Measurements from ENCODE around the gene TECPR2. TPM values are rescaled to one million over a fixed set of nuclear protein-coding genes. Genes with fewer than 3 reads are reported as not detected.

The TECPR2 gene
- total RNA-seq, 2 experiments from 2014 or later = 4.7 to 5.0 TPM

- Mint-ChIP-seq H3K27ac (peak overlapping the region; percentile 34), H3K27me3 (no peaks in the 10 kb centered on the region), H3K4me1 (ENCODE audit: low read depth) (peaks cover 9% of the 10 kb centered on the region), H3K36me3 (ENCODE audit: low read depth) (peaks cover 41% of the 10 kb centered on the region), H3K4me3 (no peak overlapping the region), H3K9me3 (no peaks in the 10 kb centered on the region)
- intact Hi-C loops (cut with micrococcal nuclease) = no loop called here
- CTCF ChIA-PET = no interaction called here
- POLR2A ChIA-PET = no interaction called here
- DNase-seq (peak; percentile 11), ATAC-seq (no peak)
- no peak for TF ChIP-seq CTCF (IDR thresholded peaks at IDR 0.05)
Observed at GRCh38 chr14:102353126-102353619, 9.6 kb upstream of the TECPR2 start.

GRCh38 chr14:102356280-102356679 lies 6.5 kb upstream of the TECPR2 start:
- no peak overlapping the region for H3K4me3 Mint-ChIP-seq
- TF ChIP-seq CTCF (IDR thresholded peaks at IDR 0.05) = no peak
- H3K36me3 Mint-ChIP-seq (ENCODE audit: low read depth) = peaks cover 35% of the 10 kb centered on the region
- no peaks in the 10 kb centered on the region for H3K27me3 Mint-ChIP-seq
- peaks cover 22% of the 10 kb centered on the region for H3K4me1 Mint-ChIP-seq (ENCODE audit: low read depth)
- ChIA-PET CTCF (interaction anchor here (1.2 kb wide), 1 partner anchor 35 kb away, joined by 3 read pairs; no protein-coding TSS in a partner anchor), POLR2A (no interaction called here)
- intact Hi-C loops (cut with micrococcal nuclease) = no loop called here
- no peak overlapping the region for H3K27ac Mint-ChIP-seq
- no peak for ATAC-seq
- H3K9me3 Mint-ChIP-seq = no peaks in the 10 kb centered on the region
- no peak for DNase-seq

- ChIA-PET POLR2A (interaction anchor here (1.2 kb wide), 1 partner anchor 11 kb away, joined by 4 read pairs; no protein-coding TSS in a partner anchor), CTCF (interaction anchor here (1.1 kb wide), 1 partner anchor 235 kb away, joined by 3 read pairs; no protein-coding TSS in a partner anchor)
- ATAC-seq (no peak), DNase-seq (no peak)
- Mint-ChIP-seq H3K4me3 (no peak overlapping the region), H3K27ac (no peak overlapping the region), H3K9me3 (no peaks in the 10 kb centered on the region), H3K27me3 (no peaks in the 10 kb centered on the region), H3K36me3 (ENCODE audit: low read depth) (peaks cover 26% of the 10 kb centered on the region), H3K4me1 (ENCODE audit: low read depth) (peaks cover 25% of the 10 kb centered on the region)
- intact Hi-C loops (cut with micrococcal nuclease) = no loop called here
- TF ChIP-seq CTCF (IDR thresholded peaks at IDR 0.05) = no peak
Observed at GRCh38 chr14:102359341-102359740, 3.4 kb upstream of the TECPR2 start.

GRCh38 chr14:102360388-102360787 lies 2.4 kb upstream of the TECPR2 start:
- no peaks in the 10 kb centered on the region for H3K9me3 Mint-ChIP-seq
- no peak overlapping the region for H3K27ac Mint-ChIP-seq
- ATAC-seq (no peak), DNase-seq (no peak)
- no peak for TF ChIP-seq CTCF (IDR thresholded peaks at IDR 0.05)
- ChIA-PET POLR2A (interaction anchor here (0.6 to 1.2 kb wide), 3 partner anchors 10 to 15 kb away, joined by 3 to 4 read pairs (median 4); no protein-coding TSS in a partner anchor), CTCF (interaction anchor here (1.1 kb wide), 1 partner anchor 234 kb away, joined by 3 read pairs; no protein-coding TSS in a partner anchor)
- intact Hi-C loops (cut with micrococcal nuclease) = no loop called here
- H3K4me3 Mint-ChIP-seq = no peak overlapping the region
- H3K27me3 Mint-ChIP-seq = no peaks in the 10 kb centered on the region
- H3K4me1 Mint-ChIP-seq (ENCODE audit: low read depth) = peaks cover 25% of the 10 kb centered on the region
- H3K36me3 Mint-ChIP-seq (ENCODE audit: low read depth) = peaks cover 26% of the 10 kb centered on the region

- Mint-ChIP-seq H3K9me3 (no peaks in the 10 kb centered on the region), H3K36me3 (ENCODE audit: low read depth) (peaks cover 19% of the 10 kb centered on the region), H3K4me1 (ENCODE audit: low read depth) (peaks cover 29% of the 10 kb centered on the region), H3K27ac (peak overlapping the region; percentile 95), H3K27me3 (no peaks in the 10 kb centered on the region), H3K4me3 (no peak overlapping the region)
- ATAC-seq (peak; percentile 83), DNase-seq (peak; percentile 83)
- intact Hi-C loops (cut with micrococcal nuclease) = no loop called here
- ChIA-PET POLR2A (interaction anchor here (0.6 to 2.1 kb wide), 13 partner anchors 8 to 195 kb away, joined by 3 to 10 read pairs (median 4); partner anchors contain the start of genes MOK and ZNF839), CTCF (interaction anchor here (1.0 to 1.6 kb wide), 3 partner anchors 10 to 41 kb away, joined by 3 to 5 read pairs (median 4); no protein-coding TSS in a partner anchor)
- no peak for TF ChIP-seq CTCF (IDR thresholded peaks at IDR 0.05)
Observed at GRCh38 chr14:102362084-102362483, 657 bp upstream of the TECPR2 start.
